Dendritic cell treated with granulocyte-macrophage colony-stimulating factor and Interleukin-4, amounts not matched to agents 40 ng/mL and 50 ng/mL, for 4 days (primary cell): ENCODE measurements around the gene SPATA2.
"Not testable (repeated sequence)": the region's sequence is repeated elsewhere in the genome, so short reads cannot be mapped to it uniquely, and the experiment has no call there.

Experiments used
- H3K27ac Mint-ChIP-seq: one replicate; pipeline ENCODE4 v1.8.0; 2022; ENCODE audit warnings: mild to moderate bottlenecking, mixed read lengths
- H3K27me3 Mint-ChIP-seq: one replicate; pipeline ENCODE4 v1.8.0; 2022; ENCODE audit warnings: mild to moderate bottlenecking, mixed read lengths
- H3K36me3 Mint-ChIP-seq: one replicate; pipeline ENCODE4 v1.8.0; 2022; ENCODE audit warnings: low read depth, mixed read lengths
- H3K4me1 Mint-ChIP-seq: one replicate; pipeline ENCODE4 v1.8.0; 2022; ENCODE audit warnings: low read depth, mixed read lengths
- H3K4me3 Mint-ChIP-seq: one replicate; pipeline ENCODE4 v1.8.0; 2022; ENCODE audit warnings: mild to moderate bottlenecking, moderate library complexity, mixed read lengths
- H3K9me3 Mint-ChIP-seq: one replicate; pipeline ENCODE4 v1.8.0; 2022; ENCODE audit warnings: mixed read lengths
- intact Hi-C: fragments of 100-400 bp; cut with micrococcal nuclease; formaldehyde crosslinking; loops from one replicate; pipeline ENCODE4 v1.15.0; 2022

SPATA2 gene

DNA sequence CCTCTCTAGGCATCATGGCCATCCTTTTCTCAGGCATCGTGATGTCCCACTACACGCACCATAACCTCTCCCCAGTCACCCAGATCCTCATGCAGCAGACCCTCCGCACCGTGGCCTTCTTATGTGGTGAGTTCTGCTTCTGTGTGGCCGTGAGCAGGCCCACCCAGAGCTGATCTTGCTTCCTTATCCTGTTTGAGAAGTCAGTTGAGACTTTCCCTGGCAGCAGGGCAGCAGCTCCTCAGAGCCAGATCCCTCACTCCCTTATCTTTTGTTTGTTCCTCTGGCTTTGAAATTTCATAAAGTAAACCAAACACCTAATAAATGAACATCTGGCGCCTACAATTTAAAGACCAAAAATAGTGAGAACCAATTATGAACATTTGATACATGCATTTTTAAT is 40.6 kb downstream of the SPATA2 start:
- H3K36me3 Mint-ChIP-seq: peaks cover 82% of the 10 kb centered on the region
- intact Hi-C loops: no loop called here
- no peaks in the 10 kb centered on the region for H3K9me3 Mint-ChIP-seq
- no peaks in the 10 kb centered on the region for H3K4me1 Mint-ChIP-seq
- peak overlapping the region; percentile 6 for H3K27ac Mint-ChIP-seq
- no peaks in the 10 kb centered on the region for H3K27me3 Mint-ChIP-seq
- H3K4me3 Mint-ChIP-seq: no peak overlapping the region

DNA sequence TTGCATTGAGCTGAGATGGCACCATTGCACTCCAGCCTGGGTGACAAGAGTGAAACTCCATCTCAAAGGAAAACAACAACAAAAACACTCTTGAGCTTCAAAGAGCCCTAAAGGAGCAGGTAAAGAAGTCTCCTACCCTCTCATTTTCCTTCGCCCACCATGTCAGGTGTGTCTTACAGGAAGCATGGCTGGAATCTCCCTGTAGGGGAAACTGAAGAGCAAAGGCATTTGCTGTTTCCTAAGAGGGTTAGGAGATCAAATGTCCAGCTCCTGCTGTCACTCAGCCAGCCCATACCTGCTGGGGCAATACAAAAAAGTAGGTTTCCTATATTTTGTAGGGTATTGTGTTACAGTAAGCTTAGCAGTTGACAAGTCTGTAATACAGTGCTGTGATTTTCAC is 43.3 kb downstream of the SPATA2 start:
- H3K27me3 Mint-ChIP-seq: no peaks in the 10 kb centered on the region
- no peak overlapping the region for H3K27ac Mint-ChIP-seq
- no peaks in the 10 kb centered on the region for H3K9me3 Mint-ChIP-seq
- peaks cover 11% of the 10 kb centered on the region for H3K4me1 Mint-ChIP-seq
- intact Hi-C loops: no loop called here
- H3K4me3 Mint-ChIP-seq: no peak overlapping the region
- H3K36me3 Mint-ChIP-seq: peaks cover 84% of the 10 kb centered on the region

- H3K36me3 Mint-ChIP-seq: peaks cover 85% of the 10 kb centered on the region
- H3K4me1 Mint-ChIP-seq: peaks cover 11% of the 10 kb centered on the region
- intact Hi-C loops: no loop called here
- H3K9me3 Mint-ChIP-seq: no peaks in the 10 kb centered on the region
- H3K27ac Mint-ChIP-seq: no peak overlapping the region
- no peaks in the 10 kb centered on the region for H3K27me3 Mint-ChIP-seq
- H3K4me3 Mint-ChIP-seq: no peak overlapping the region
These were observed 43.9 kb downstream of the SPATA2 start for GRCh38 chr20:49871391-49871948.

- Mint-ChIP-seq H3K4me1 (peaks cover 11% of the 10 kb centered on the region), H3K9me3 (no peaks in the 10 kb centered on the region), H3K27ac (no peak overlapping the region), H3K27me3 (no peaks in the 10 kb centered on the region), H3K36me3 (peaks cover 86% of the 10 kb centered on the region), H3K4me3 (no peak overlapping the region)
- intact Hi-C loops: no loop called here
These were observed 45.1 kb downstream of the SPATA2 start for GRCh38 chr20:49870261-49870660.

DNA sequence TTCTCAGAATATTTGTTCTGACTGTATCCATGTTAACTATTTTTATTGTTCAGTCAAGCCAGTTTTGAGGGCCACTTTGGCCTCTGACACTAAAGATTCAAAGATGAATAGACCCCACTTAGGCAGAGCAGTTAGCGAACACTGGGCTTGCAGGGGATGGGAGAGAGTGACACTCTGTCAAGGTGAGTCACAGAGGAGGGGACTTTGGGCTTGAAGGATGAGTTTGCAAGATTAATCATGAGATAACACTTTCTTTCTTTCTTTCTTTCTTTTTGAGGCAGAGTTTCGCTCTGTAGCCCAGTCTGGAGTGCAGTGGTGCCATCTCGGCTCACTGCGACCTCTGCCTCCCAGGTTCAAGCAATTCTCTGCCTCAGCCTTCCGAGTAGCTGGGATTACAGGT is 46.4 kb downstream of the SPATA2 start:
- Mint-ChIP-seq H3K27me3 (no peaks in the 10 kb centered on the region), H3K9me3 (no peaks in the 10 kb centered on the region), H3K36me3 (peaks cover 87% of the 10 kb centered on the region), H3K4me3 (no peak overlapping the region), H3K27ac (no peak overlapping the region), H3K4me1 (peaks cover 11% of the 10 kb centered on the region)
- intact Hi-C loops: no loop called here

DNA sequence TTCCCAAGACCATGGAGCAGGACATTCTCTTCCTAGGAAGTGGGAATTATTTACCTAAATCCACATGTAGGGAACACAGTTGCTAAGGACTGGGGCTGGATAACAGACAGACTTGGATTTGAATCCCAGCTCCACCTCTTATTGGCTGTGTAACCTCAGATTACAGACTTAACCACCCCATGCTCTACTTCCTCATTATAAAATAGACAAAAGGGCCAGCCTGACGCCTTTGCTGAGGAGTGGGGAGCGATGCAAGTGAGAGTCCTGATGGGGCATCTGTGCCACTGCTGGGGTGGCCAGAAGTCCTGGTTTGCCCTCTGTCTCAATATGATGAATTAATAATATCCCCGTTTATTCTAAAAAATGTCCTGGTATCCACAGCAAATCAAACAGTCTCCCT is 46.8 kb downstream of the SPATA2 start:
- no peak overlapping the region for H3K27ac Mint-ChIP-seq
- no peaks in the 10 kb centered on the region for H3K9me3 Mint-ChIP-seq
- peaks cover 83% of the 10 kb centered on the region for H3K36me3 Mint-ChIP-seq
- H3K27me3 Mint-ChIP-seq: no peaks in the 10 kb centered on the region
- H3K4me3 Mint-ChIP-seq: no peak overlapping the region
- intact Hi-C loops: no loop called here
- peaks cover 11% of the 10 kb centered on the region for H3K4me1 Mint-ChIP-seq

DNA sequence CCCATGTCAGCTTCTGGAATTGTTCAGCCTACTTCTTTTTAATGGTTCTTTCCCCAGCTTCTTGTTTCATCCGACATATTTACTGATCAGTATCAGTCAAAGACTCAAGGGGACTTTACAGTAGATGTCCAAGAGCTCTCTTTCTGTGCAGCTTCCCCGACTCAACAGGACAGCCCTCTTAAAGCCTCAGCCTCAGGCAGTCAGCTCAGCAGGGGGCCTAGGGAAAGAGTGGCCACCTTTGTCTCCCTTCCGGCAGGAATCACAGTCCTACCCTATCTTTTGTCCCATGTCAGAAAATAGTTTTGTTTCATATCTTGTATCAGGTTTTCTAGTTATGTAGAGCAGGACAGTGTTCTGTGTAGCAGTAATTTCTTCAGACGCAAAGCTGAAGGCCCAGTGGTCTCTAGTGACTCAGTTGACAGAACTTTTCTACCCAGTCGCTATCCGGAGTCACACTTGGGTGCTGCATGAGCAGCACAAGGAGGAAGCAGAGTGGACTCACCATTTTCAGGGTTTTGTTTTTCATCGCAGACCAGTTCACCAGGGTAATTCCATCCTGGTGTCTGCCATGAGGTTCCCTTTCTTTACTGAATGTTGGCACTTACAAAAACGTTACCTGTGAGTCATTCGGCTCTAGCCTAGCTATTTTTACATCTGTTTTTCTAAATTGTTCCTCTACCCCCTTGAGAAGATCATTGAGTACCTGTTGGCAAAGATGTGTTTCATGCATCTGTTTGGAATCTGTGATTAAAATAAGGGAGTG is 47.7 kb downstream of the SPATA2 start:
- Mint-ChIP-seq H3K4me3 (no peak overlapping the region), H3K4me1 (peaks cover 12% of the 10 kb centered on the region), H3K9me3 (no peaks in the 10 kb centered on the region), H3K36me3 (peaks cover 75% of the 10 kb centered on the region), H3K27me3 (no peaks in the 10 kb centered on the region), H3K27ac (no peak overlapping the region)
- intact Hi-C loops: no loop called here

- H3K36me3 Mint-ChIP-seq: peaks cover 83% of the 10 kb centered on the region
- no peak overlapping the region for H3K4me3 Mint-ChIP-seq
- no peaks in the 10 kb centered on the region for H3K27me3 Mint-ChIP-seq
- intact Hi-C loops: no loop called here
- H3K9me3 Mint-ChIP-seq: no peaks in the 10 kb centered on the region
- no peak overlapping the region for H3K27ac Mint-ChIP-seq
- peaks cover 28% of the 10 kb centered on the region for H3K4me1 Mint-ChIP-seq
These were observed 49.3 kb downstream of the SPATA2 start for GRCh38 chr20:49866051-49866450.

- intact Hi-C loops: no loop called here
- Mint-ChIP-seq H3K36me3 (peaks cover 86% of the 10 kb centered on the region), H3K27me3 (no peaks in the 10 kb centered on the region), H3K9me3 (no peaks in the 10 kb centered on the region), H3K27ac (no peak overlapping the region), H3K4me1 (peaks cover 33% of the 10 kb centered on the region), H3K4me3 (no peak overlapping the region)
These were observed 49.8 kb downstream of the SPATA2 start for GRCh38 chr20:49865559-49865958.

GRCh38 chr20:49863666-49864065 is 51.7 kb downstream of the SPATA2 start:
- Mint-ChIP-seq H3K9me3 (no peaks in the 10 kb centered on the region), H3K27me3 (no peaks in the 10 kb centered on the region), H3K4me1 (peaks cover 33% of the 10 kb centered on the region), H3K4me3 (no peak overlapping the region), H3K27ac (no peak overlapping the region), H3K36me3 (peaks cover 84% of the 10 kb centered on the region)
- intact Hi-C loops: no loop called here

DNA sequence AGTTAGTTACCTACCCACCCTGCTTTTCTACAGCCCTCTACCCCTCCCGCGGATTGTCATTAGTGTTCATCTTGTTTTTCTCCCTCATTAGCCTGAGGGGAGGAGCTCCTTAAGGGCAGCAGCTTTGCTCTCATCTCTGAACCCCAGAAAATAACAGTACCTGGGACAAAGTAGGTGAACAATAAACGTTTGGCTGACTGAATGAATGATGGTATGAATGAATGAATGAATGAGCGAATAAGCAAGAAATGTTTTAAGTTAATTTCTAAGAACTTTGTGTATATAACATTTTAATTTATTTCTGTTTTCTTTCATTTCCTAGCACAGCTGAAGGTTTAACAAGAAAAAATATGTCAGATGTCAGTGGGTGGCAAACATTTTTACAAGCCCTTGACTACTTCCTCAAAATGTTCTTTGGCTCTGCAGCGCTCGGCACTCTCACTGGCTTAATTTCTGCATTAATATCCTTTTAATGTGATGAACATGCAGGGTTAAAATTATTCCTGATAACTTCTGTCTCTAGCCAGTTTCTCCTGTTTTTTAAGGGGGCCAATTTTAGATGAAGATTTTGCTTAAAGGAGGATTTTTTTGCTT is 52.6 kb downstream of the SPATA2 start:
- intact Hi-C loops: no loop called here
- Mint-ChIP-seq H3K36me3 (peaks cover 80% of the 10 kb centered on the region), H3K4me3 (no peak overlapping the region), H3K27ac (no peak overlapping the region), H3K9me3 (no peaks in the 10 kb centered on the region), H3K4me1 (peaks cover 26% of the 10 kb centered on the region), H3K27me3 (no peaks in the 10 kb centered on the region)

DNA sequence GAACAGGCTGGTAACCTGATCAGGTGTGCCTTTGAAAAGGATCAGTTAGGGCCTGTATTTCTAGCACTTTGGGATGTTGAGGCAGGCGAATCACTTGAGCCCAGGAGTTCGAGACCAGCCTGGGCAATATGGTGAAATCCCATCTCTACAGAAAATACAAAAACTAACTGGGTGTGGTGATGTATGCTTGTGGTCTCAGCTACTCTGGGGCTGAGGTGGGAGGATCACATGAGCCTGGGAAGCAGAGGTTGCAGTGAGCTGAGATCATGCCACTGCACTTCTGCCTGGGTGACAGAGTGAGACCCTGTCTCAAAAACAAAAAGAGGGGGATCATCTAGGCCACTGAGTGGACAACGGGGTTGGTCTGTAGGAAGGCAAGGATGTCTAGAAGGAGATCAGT is 54.1 kb downstream of the SPATA2 start:
- Mint-ChIP-seq H3K36me3 (peaks cover 79% of the 10 kb centered on the region), H3K4me1 (peaks cover 23% of the 10 kb centered on the region), H3K27ac (peak overlapping the region; percentile 3)
- H3K27me3 Mint-ChIP-seq, H3K9me3 Mint-ChIP-seq, H3K4me3 Mint-ChIP-seq, intact Hi-C loops: not testable (repeated sequence)

DNA sequence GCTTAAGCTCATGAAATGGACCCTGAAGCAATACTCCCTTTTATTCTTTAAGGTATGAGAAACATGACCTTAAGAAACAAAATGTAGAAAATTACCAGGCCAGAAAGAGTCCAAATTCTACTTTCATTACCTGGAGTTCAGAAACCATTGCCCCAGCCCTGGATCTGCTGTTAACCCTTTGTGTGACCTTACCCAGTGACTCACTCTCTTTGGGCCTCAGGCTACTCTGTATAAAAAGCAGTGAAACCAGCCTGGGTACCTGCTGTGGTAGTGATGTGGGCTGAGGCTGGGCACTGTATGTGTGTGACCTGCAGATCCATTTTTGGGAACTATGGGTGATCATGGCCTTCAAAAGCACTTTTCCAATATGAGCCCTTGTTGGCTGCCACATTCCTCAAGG is 55.5 kb downstream of the SPATA2 start:
- intact Hi-C loops: no loop called here
- Mint-ChIP-seq H3K4me1 (peaks cover 23% of the 10 kb centered on the region), H3K9me3 (no peaks in the 10 kb centered on the region), H3K36me3 (peaks cover 79% of the 10 kb centered on the region), H3K27ac (no peak overlapping the region), H3K27me3 (no peaks in the 10 kb centered on the region), H3K4me3 (no peak overlapping the region)

GRCh38 chr20:49859011-49859410 is 56.3 kb downstream of the SPATA2 start:
- no peak overlapping the region for H3K27ac Mint-ChIP-seq
- H3K4me3 Mint-ChIP-seq: no peak overlapping the region
- H3K36me3 Mint-ChIP-seq: peaks cover 79% of the 10 kb centered on the region
- intact Hi-C loops: no loop called here
- H3K27me3 Mint-ChIP-seq: no peaks in the 10 kb centered on the region
- H3K4me1 Mint-ChIP-seq: peaks cover 23% of the 10 kb centered on the region
- no peaks in the 10 kb centered on the region for H3K9me3 Mint-ChIP-seq
